GM21515 (cell line): ENCODE results near the gene DHX35.

Experiments used
- ATAC-seq: cut with Tn5 transposase; IDR thresholded peaks from one replicate; pipeline ENCODE4 v1.9.1; 2021; ENCODE audit not compliant: unreplicated experiment

Gene DHX35

DNA sequence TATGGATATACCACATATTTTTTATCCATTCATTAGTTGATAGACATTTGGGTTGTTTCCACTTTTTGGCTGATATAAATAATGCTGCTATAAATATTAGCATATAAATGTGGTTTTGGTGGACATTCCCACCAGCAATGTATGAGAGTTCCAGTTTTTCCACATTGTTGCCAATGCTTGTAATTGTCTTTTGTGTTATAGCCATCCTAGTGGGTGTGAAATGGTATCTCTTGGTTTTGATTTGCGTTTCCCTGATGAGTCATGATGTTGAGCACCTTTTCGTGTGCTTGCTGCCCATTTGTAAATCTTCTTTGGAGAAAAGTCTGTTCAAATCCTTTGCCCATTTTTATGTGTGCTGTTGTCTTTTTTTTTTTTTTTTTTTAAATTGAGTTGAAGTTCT lies 54.4 kb downstream of the DHX35 start:
- ATAC-seq, result no peak

- ATAC-seq, result no peak
Measured at GRCh38 chr20:39019027-39019426, 56.9 kb downstream of the DHX35 start.

GRCh38 chr20:39019805-39020325 lies 57.7 kb downstream of the DHX35 start:
- peak; percentile 67 for ATAC-seq

GRCh38 chr20:39021748-39022147 lies 59.6 kb downstream of the DHX35 start:
- ATAC-seq, result peak; percentile 52

DNA sequence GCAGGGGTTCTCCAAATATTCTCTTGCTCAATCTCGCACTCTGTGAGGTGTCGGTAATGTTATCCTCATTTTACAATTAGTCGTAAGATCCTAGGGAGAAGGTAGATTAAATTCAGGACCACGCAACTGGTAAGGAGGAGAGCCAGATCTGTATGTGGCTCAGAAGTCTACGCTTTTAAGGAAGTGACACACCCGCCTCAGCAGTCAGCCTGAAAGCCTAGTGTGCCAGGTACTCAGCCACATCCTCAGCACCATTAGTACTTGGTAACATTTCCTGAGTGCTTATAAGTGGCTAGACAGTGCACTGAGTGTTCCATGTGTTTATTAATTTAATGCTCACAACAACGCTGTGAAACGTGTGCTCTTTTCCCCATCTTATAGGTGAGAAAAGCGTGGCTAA lies 63.7 kb downstream of the DHX35 start:
- ATAC-seq, result no peak

DNA sequence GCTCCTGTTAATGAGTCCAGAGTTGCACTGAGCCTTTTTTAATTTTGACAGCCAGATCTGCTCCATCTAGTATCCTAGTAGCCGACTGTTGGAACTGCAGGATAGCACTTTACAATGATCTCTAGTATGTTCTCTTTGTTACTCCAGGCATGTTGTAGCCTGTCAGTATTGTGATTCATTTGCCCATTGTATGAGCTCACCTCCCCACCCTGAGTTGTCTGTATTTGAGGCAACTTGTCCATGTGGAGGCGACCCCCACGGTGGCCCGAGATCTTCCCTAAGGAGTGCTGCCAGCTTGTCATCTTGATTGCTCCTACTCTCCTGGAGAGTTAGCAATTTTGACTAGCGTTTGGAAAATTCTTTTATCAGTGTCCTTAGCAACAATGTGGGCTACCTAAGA lies 67.2 kb downstream of the DHX35 start:
- ATAC-seq, result no peak

DNA sequence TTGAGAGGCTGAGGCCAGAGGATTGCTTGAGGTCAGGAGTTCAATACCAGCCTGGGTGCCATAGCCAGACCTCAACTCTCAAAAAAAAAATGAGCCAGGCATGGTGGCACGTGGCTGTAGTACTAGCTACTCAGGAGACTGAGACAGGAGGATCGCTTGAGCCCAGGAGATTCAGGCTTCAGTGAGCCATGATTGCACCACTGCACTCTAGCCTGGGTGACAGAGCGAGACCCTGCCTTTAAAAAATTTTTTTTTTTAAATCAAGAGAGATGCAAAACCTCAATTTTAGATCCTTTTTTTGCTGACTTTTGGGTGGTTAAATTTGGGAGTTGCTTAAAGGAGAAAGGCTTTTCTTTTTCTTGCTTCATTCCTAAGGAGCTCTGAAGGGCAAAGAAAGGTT lies 70.9 kb downstream of the DHX35 start:
- no peak for ATAC-seq

DNA sequence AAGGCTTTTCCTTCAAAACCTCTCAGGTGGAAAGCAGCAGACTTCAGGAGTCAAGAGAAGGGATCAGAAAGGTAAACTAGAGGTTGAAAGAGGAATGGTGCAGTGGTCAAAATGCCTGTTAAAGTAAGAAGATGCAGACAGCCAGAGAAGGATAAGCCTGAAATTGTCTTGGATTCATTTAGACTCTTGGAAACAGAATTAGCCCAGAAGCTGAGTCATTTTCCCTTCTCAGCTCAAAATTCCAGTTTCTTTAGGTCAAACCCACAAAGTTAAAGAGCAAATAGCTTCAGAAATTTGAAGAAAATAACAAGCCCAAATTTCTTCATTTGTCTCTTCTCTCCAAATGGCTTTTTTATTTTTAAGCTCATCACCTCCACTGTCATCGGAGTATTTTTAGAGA lies 73.9 kb downstream of the DHX35 start:
- ATAC-seq, result no peak

DNA sequence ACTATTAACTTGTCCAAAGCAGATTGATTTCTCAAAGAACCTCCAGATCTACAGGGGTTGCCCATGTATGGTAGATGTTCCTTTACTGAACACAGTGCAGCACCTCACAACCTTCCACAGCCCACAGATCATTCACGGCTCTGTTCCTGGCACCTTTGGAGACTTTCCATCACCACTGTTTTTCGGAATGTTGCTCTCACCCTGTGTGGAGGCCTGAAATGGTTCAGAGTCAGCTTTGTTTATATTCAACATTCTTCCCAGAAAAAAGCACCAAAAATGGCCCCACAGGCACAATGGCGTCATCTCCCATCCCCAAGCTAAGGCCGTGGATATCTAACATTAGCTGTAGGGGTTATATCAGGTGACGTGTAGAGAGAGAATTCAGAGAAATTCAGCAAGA lies 74.7 kb downstream of the DHX35 start:
- ATAC-seq, result no peak

GRCh38 chr20:39038047-39038446 lies 75.9 kb downstream of the DHX35 start:
- no peak for ATAC-seq

DNA sequence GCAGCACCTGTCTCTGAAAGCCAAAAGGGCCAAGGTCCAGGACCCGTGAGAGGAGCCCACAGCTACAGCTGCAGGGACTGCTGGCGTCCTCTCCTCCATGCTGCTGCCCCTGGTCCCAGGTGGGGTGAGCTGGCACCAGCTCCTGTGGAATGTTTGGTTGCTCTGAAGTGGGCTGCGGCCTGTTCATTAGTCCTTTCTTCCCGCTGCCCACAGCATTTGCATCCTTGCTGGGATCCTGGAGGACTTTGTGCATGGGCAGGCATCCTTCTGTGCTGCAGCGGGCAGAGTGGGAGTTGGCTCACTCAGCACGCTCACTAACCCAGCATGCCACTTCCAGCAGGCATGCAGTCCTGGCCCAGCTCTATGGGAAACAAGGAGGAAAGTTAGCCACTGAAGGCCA lies 76.4 kb downstream of the DHX35 start:
- no peak for ATAC-seq

GRCh38 chr20:39039261-39039660 lies 77.1 kb downstream of the DHX35 start:
- no peak for ATAC-seq

DNA sequence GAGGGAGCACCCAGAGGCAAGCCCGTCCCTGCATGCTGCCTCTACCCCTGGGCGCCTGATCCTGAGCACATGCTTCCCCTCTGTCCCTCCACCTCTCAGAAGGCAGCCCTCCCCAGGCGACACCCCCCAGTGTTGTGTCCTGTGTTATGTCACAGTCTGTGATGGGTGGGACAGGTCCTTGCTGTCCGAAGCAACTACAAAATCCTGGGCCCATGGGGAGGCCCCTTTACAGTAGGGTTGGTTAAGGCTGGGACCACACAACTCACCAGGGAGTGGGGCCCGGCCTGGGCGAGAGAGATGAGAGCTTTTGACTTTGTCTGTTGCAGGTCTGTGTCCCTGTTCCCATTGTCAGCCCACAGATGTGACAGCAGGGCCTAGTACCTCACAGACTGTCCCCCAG lies 78.0 kb downstream of the DHX35 start:
- ATAC-seq, result no peak

- no peak for ATAC-seq
Measured at GRCh38 chr20:39041067-39041466, 78.9 kb downstream of the DHX35 start.

GRCh38 chr20:39042279-39043150 lies 80.4 kb downstream of the DHX35 start:
- ATAC-seq, result no peak

- ATAC-seq, result no peak
Measured at GRCh38 chr20:39044501-39044900, 82.4 kb downstream of the DHX35 start.

DNA sequence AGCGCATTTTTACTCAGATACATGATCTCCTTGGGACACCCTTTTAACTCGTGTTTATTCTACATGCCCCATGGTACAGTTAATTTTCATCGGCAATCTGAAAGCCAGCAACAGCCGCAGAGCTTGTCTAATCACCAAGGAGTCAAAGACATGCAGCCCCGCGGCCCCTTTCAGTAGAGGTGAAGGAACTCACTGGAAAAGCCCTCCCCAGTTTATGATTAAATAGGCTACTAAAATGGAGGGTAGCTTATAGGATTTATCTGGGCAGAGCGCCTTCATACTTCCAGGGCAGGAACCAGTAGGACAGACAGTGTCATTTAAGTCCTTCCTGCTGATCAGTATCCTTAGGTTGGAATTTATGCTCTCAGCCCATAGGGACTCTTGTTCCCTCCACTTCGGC lies 83.5 kb downstream of the DHX35 start:
- ATAC-seq, result no peak

- ATAC-seq, result no peak
Measured at GRCh38 chr20:39047417-39047985, 85.4 kb downstream of the DHX35 start.

DNA sequence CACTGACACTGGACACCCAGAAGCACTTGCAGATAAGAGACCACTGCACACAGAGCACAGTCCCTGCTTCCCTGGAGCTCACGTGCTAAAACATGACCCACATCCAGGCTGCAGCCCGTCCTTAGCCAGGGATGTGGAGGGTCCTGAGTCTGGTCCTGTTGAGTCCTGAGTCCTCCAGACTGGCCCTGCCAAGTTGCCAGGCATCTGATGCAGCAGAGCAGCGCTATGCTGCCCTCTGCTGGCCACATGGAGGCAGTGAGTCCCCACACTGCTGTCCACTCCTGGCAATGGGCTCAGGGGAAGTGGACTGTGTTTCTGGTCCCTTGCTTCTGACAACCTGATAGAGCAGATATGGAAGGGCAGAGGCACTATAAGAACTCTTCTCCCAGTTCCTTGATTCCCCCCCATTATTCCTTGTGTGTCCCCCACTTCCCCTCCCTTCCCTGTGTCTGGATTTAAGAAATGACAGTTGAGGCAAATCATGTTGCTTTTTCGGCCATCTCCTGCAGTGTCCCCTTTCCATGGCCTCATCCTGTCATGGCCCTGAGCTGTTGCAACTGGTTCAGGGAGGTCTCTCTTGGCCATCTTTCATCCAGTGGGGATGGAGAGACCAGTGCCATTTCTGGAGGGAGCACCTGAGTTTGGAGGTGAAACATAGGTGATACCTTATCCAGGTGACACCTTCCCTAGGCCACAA lies 86.0 kb downstream of the DHX35 start:
- peak; percentile 53 for ATAC-seq

GRCh38 chr20:39049148-39049547 lies 87.0 kb downstream of the DHX35 start:
- ATAC-seq, result no peak

GRCh38 chr20:39049684-39050554 lies 87.8 kb downstream of the DHX35 start:
- ATAC-seq, result peak; percentile 86
